Activated CD4-positive, alpha-beta T cell treated with anti-CD3 and anti-CD28 coated beads, Interleukin-2, Interleukin-4, amounts not matched to agents 100 ng/mL and 50 ng/mL, durations not matched to agents 16 hours and 8 hours (primary cell): ENCODE data around the gene ALOX12.
A peak's percentile ranks its signal among the peaks of the same experiment; 100 is the strongest.

ENCODE experiments used
- DNase-seq: peaks from one replicate; pipeline ENCODE4 v3.0.0-alpha.2; 2020; ENCODE audit warnings: low spot score

The ALOX12 gene

DNA sequence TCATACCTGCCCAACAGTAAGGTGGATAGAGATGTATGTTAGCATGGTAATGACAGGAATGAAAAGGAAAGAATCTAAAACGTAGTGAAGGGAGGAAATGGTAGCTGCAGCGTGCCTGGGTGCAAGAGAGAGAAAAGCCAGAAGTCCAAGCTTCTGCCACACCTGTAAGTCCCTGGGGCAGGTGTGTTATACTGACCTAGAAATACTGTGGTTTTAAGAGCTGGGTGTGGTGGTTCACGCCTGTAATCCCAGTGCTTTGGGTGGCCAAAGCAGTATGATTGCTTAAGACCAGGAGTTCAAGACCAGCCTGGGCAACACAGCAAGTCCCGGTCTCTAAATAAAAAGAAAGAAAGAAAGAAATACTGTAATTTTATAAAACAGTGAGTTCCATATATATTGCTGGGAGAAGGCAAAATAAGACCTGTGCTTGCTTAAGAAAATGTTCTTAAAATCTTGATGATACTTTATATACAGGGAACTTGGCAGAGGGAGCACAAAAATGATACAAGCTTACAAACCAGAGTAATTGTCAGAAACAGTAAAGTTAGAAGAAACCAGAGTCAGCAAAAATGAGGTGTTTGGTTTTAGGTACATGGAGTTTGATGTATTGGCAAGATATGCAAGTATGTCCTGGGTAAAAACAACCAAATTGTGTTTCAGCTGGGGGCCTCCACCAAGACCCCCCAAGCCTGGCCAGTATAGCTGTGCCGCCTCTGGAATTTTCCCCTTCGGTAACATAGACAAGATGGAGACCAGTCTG lies 6.6 kb downstream of the ALOX12 start:
- DNase-seq = no peak

DNA sequence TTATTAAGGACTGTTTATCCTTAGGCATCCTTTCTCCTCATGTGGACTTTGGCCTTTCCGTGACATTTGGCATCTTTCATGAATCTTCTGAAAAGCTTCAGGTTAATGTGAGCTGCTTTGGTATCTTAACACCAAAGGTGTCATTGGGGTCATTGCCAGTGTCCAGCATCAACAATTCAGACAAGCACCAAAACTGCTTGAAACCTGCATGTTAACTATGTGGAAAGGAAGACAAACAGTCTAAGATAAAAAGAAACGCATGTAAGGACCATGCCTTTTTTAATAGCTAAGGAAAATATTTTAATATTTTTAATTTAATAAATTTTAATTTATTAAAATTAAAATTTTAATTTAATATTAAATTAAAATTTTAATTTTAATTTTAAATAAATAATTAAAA lies 7.9 kb downstream of the ALOX12 start:
- DNase-seq = no peak

DNA sequence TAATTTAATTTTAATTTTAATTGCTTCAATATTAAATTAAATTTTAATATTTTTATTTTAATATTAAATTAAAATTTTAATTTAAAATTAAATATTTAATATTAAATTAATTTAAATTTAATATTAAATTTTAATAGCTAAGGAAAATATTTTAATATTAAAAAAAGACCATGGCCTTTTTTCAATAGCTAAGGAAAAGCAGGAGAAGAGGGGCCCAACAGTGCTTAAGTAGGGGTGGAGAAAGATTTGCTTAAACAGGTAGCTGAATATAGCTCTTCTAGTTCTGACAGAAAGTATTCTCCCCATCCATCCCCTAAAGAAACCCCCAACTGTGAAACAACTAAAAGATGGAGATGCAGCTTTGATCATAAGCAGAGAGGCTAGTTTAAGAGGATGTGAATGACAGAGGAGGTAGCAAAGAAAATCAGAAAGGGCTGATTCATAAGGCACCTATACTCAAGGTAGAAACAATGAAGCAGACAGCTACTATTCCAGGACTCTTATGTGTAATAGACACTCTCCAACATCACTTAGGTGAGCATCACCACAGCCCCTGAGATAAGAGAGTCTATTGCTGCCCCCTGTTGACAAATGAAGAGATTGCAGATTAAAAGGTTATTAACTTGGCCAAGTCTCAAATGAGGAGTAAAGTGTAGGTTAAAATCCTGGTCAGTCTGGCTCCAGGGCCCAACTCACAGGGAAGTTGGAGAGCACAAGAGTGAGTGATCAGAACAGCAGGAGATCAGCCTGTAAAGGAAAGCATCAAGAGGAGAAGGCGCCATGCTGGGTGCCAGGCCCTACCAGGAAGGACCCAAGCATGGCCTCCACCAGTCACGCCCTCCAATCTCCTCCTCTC lies 8.8 kb downstream of the ALOX12 start:
- peak; percentile 83 for DNase-seq

DNA sequence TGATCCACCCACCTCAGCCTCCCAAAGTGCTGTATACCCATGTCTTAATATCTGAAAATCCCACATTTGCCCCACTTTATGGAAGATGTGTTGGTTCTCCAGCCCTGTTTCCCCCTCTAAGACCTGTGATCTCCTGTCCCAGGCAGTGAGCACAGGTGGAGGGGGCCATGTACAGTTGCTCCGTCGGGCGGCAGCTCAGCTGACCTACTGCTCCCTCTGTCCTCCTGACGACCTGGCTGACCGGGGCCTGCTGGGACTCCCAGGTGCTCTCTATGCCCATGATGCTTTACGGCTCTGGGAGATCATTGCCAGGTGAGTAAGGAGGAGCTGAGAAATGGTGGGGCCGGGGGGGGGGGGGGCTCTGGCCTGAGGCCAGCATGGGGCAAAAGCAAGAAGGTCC lies 9.9 kb downstream of the ALOX12 start:
- no peak for DNase-seq

DNA sequence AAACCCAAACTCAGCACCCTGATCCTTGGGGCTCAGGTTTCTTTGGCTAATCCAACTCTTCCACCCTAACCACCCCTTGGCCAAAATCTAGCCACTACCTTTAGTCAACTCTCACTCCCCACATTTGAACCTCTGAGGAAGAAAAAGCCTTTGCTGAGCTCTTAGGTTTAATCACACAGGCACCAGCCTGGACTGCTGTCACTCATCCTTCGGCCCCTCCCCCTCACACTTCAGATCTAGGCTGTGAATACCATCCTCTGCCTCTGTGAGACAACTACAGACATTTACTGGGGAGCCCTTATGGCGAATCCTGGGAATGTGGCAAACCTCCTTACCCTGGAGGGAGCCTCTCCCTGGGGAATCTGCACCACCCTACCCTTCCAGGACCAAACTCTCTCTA lies 11.3 kb downstream of the ALOX12 start:
- no peak for DNase-seq

DNA sequence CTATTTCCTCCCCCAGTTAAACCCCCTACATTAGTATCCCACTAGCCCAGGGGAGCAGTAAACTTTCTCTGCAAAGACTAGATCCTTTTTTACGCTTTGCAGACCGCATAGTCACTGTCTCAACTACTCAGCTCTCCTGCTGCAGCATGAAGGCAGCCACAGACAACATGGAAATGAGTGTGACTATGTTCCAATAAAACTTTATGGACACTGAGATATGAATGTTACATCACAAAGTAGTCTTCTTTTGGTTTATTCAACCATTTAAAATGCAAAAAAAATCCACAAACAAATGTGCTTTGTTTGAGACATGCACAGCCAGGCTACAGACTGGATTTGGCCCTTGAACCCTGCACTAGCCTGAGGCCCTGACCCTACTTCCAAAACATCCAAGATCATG lies 14.7 kb downstream of the ALOX12 start:
- no peak for DNase-seq

DNA sequence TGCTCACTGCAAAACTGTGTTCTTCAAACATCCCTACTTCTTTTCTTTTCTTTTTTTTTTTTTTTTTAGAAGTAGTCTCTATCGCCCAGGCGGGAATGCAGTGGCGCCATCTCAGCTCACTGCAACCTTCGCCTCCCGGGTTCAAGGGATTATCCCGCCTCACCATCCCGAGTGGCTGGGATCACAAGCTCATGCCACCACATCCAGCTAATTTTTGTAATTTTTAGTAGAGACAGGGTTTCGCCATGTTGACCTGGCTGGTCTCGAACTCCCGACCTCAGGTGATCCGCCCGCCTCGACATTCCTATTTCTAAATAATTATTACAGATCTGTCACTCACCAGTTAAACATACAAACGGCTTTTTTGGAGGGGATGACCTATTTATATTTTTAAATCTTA lies 15.6 kb downstream of the ALOX12 start:
- DNase-seq = no peak

DNA sequence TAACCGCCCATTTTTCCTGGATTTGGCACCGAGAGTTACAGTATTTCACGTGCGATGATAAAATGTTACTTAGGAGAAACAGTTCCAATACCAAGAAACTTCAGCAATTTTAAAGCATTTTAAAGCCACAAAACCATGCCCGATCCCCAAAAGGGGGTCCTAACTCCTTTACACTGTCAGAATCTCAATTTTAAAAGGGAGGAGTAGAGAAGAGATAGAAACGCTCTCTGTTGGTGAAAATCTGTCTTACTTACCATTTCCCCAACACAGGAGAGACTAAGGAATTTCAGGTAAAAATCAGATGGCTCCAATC lies 16.0 kb downstream of the ALOX12 start:
- no peak for DNase-seq

DNA sequence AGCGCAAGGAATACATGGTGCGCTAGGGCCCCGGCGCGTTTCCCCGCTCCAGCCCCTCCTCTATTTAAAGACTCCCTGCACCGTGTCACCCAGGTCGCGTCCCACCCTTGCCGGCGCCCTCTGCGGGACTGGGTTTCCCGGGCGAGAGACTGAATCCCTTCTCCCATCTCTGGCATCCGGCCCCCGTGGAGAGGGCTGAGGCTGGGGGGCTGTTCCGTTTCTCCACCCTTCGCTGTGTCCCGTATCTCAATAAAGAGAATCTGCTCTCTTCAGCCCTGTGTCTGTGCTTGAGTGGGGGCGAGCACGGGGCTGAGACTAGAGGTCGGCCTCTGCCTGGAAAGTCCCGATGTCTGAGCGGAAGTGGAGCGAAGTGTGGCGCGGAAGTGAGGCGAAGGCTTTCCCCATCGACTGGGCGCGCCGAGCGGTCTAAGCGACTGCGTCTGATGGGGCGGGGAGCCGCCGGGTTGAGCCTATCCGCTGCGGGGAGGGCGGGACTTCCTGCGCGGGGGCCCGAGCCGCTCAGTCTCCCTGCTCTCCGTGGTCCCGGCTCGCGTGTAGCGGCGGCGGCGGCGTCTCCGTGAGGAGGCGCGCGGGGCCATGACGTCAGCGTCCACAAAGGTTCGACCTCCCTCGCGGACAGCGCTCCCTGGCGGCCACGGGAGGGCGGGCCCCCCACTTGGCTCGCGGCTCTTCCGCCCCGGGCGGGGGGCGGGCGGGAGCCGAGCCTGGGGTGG lies 18.6 kb downstream of the ALOX12 start:
- DNase-seq = peak; percentile 98

DNA sequence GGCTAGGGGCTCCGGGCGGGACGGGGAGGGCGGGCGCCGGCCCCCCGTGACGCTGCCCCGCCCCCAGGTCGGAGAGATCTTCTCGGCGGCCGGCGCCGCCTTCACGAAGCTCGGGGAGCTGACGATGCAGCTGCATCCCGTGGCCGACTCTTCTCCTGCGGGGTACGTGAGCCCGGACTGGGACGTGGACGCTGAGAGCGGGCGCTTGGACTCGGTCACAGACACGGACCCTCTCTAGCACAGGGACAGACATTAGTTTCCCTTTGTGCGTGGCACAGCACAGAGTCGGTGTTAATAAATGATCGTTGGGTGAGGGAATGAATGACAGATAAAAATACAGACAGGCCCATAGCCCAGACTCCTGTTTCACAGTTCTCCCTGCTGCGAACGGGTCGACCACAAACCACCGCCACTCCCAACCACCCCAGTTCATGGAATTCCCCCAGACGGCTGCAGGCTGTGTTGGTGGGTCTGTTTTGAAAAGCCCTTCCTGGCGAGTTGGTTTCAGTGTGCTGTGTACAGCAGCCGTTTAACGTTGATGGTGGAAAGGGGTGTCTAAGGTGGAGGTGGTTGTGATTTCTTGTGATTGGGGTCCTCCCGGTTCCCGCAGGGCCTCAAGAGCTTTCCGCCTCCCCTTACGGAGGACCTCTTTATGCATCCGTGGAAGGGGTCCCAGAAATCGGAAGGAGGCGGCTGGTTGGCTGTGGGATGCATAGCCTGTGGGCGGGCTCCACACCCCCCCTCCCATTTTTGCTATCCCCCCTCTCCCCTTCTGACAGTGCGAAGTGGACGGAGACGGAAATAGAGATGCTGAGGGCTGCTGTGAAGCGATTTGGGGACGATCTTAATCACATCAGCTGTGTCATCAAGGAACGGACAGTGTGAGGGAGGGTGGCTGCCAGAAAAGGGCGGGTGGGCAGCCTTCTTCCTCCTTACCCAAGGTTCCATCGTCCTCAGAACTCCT lies 19.4 kb downstream of the ALOX12 start:
- DNase-seq = peak; percentile 89

DNA sequence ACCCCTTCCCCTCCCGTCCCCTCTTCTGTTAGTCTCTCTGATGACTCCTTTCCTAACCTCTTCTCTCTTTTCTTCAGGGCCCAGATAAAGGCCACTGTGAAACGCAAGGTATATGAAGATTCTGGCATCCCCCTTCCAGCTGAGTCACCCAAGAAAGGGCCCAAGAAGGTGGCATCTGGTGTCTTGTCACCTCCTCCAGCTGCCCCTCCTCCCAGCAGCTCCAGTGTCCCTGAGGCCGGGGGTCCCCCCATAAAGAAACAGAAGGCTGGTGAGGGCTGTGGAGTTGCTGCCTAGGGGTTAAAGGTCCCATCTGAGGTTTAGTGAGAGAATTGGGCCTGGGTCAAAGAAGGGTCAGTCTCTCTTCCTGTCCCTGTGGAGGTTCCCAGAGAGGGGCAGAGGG lies 20.6 kb downstream of the ALOX12 start:
- no peak for DNase-seq

DNA sequence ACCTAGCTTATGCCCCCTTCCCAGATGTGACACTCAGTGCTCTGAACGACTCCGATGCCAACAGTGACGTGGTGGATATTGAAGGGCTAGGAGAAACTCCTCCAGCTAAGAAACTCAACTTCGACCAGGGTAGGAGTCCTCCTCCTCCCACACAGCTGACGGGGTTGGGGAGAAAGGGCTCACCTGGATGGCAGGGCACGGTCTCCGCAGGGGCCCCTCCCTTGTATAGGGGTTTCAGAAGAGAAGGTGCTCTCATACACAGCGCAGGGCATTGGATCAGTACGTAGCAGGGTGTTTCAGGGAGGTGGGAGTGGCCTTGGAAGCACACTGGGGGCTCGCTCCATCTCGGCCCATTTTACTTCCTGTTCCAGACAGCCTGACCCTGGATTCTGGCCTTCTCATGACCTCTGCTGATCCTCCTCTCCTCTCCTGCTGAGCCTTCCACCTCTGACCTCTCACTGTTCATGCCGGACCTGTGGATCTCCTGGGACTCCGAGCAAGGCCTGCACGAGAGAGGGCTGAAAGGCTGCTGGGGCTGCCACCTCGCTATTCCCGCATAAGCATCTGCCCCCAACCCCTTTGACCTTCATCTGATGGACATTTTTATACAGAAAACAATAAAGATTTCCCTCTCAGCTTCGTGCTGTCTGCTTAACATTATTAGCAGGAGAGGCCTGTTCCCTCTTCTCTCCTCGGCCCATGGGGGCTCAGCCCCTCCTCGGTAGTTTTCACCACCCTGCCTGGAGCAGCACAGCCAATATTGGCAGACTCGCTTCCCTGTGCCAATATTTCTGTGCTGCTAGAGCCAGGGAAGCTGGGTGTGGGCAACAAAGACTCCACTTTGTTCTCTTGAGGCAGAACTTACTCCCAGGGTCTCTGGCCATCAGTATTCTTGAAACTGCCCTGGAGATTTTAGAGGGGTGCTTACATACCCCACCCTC lies 21.3 kb downstream of the ALOX12 start:
- no peak for DNase-seq

DNA sequence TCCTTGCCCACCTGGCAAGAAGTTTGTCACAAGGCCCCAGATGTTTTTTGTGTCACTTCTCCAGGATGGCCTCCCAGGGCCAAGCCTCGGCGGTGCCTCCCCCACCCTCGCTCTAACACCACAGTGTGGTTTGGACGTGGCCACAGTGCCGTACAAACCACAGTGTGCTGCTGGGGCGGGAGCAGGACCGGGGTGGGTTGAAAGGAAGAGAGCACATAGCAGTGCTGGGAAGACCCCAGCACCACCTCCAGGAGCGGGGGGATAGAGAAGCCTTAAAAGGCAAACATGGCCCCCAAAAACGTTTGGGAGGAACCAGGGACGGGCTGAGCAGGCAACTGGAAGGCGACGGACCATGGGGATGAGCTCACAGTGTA lies 22.0 kb downstream of the ALOX12 start:
- DNase-seq = peak; percentile 43

DNA sequence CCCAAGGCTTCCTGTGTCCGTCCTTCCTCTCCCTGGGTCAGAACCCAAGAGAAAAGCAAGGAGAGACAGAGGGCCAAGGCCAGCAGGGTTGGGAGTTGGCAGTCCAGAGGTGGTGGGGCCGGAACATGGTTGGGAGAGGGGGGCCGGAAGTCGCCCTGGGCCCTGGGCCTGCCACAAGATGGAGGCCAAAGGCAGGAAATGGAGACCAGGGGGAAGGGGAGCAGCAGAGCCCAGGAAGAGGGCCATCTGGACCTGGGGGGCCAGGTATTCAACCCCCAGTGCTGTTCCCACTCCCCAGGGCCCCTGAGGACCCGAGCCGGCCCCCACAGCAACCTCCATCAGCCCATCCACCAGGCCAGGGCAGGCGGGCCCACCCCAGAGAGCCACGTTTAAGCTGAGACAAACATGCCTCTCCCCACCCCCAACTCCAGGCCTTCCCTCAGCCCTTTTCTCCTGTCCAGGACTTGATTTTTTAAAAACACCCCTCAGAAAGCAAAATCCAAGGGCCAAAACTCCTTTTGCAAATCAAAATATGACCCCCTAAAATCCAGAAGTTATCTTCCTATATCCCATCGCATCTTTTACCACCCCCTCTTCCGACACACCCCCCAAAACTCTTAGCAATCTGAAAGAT lies 22.6 kb downstream of the ALOX12 start:
- DNase-seq = no peak

DNA sequence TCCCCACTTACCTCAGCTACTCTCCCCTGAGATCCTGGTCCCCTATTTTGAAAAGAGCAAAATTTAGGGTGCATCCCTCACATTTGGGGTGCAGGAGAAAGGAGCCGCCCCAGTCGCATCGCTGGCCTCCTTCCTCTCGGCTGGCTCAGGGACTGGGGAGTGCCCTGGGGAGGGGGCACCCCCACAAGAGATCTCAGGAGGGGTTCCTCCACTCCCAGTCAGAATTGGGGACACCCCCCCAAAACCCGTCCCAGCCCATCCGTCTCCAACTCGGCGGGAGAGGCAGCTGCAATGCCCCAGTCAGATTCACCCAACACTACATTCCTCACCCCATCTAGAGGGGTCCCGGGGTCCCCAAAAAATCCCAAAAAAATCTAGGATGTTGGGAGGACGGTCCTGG lies 23.5 kb downstream of the ALOX12 start:
- DNase-seq = no peak

DNA sequence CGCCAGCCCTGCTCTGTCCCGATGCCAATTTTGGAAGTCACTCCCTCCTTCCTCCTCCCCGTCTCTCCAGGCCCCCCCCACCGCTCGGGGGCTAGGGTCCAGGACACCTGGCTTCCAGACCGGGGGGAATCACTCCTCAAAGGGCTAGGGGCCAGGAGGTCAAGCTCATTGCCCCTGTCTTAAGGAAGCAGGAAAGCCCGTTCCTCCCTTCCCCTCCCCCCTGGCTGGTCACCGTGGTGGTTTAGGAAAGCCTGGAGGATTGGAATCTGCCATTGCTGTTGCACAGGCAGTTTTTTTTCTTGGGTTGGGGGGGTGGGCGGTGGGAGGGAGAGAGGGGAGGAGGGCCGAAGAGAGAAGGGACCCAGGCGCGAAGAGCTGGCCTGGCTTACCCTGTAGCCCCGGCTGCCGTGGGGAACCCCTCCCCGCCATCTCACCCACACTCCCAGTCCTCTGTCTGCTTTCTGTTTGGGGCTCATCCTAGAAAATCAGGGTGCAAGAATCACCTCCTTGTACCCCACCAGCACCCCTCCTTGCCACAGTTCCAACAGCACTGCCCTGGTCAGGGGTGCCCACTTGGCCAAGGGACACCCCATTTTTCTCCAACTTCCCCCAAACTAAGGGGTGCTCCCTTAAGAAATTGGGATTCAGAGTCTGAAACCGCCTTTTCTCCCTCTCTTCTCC lies 24.1 kb downstream of the ALOX12 start:
- no peak for DNase-seq

DNA sequence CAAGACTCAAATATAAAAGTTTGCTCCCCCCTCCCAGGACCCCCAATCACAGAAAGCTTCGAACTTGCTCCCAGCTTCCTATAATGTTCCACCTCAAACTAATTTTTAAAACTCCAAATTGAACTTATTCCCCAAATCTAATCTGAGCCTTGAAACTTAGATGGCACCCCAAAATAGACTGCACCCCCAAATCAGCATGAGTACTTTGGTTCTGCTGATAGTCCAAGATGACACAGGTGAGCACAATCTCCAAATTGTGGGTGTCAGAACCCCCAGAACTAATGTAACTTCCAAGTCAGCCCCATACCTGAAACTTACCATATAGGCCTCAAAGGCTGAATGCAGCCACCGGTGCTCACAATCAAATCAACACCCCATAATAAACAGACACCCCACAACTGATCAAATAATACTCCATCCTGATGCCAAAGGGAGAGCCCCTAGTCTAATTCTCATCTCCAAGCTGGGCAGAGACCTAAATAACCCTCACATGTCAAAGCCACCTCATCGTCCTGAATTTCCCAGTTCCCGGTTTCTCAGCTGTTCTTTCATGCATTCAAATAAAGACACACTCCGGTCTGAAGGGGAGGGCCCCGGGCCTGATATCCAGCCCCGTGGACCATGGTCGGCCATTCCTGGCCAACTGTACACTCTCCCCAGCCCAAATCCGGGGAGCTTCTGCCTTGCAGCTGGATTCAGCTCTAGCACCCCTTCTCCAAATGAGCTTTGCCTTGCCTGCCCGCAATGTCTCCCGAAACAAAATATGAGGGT lies 25.2 kb downstream of the ALOX12 start:
- no peak for DNase-seq

DNA sequence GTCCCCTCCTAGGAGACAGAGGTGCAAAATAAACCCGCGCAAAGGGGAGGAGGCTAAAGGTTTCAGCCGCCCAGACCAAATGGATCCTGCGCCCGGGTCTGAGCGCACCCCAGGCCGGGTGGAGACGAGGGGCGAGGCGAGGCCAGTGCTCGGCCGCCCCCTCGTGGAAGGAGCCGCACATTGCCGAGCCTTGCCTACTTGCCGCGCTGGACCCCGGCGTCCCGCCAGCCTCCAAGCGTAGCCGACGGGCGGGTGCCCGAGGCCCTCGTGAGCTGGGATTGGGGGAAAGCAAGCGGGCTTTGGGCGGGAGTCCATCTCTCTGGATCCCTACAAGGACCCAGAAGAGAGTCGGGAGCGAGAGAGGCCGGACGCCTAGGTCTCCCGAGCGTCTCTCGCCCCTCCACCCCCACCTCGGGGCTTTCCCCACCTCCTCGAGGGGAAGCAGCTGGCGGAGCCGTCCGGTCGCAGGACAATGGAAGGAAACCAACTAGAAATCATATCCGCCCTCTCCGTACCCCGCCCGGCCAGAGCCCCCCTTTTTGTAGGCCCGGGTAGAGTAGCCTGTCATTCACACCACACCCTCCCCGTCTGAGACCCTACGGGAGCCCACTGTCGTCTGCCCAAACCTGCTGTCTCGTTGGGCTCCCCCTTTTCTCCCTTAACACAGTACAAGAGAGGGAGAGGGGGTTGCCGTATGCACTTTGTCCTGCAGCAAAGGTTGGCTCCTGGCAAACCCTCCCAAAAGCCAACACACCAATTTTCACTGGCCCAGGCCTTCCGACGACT lies 26.3 kb downstream of the ALOX12 start:
- peak; percentile 83 for DNase-seq
